Epidermal melanocyte (primary cell): ENCODE results near the gene LCN6.
"Not testable (repeated sequence)": the region's sequence is repeated elsewhere in the genome, so short reads cannot be mapped to it uniquely, and the experiment has no call there.

ENCODE experiments used
- DNase-seq: peaks from one replicate; pipeline ENCODE4 v3.0.0; 2011; ENCODE audit warnings: low spot score; ENCODE audit not compliant: insufficient read length

Gene LCN6

DNA sequence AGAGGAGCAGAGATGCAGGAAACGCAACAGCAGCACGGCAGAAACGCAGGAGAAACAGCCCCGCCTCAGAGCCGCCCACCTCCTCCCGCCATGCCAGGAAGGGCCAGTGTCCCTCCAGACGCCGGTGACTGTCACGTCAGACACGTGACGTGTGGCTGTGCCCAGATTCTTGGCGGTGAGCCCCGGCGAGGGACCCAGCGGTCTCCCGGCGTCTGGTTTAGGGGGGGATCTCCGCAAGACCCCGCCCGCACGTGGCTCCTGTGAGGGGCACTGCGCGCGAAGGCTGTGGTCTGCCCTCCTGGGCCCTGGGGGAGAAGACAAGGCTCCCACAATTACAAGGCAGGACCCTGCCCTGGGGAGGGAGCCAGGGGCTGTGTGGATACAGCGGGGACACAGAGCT is 12.1 kb upstream of the LCN6 start:
- no peak for DNase-seq

GRCh38 chr9:136759436-136760325 is 11.4 kb upstream of the LCN6 start:
- no peak for DNase-seq

DNA sequence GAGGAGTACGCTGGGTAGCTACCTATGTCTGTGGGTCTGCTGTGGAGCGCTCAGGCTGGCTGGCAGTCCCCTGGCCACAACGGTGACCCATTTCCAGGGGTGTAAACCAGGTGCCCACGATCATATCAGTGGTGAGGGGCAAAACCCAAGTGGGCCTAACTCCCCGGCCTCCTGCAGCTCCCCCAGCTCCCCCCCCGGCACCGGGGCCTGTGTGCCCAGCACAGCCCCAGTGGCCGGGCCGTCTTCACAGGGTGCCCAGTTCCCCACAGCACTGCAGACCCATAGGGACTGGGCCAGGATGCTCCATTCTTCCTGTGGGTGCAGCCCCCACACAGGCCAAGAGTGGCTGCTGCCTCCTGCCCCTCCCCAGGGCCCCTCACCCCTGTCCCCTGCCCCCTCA is 10.7 kb upstream of the LCN6 start:
- no peak for DNase-seq

- no peak for DNase-seq
These were observed 9.4 kb upstream of the LCN6 start for GRCh38 chr9:136757751-136758140.

DNA sequence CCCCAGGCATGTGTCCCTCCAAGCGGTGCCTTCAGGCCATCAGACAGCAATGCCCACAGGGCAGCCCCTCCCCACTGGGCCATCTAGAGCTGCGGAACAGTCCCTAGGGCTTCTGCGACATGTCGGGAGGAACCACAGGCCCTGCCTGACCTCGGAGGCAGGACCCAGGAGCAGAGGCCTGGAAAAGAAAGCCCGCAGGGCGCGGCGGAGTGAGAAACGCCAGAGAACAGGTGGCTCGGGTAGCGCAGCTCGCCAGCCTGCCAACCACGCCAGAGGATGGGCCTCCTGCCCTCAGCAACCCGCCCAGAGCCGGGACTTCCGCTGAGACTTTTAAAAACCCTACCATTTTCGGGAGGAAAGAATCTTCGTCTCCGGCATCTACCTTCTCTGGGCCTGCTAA is 9.0 kb upstream of the LCN6 start:
- no peak for DNase-seq

DNA sequence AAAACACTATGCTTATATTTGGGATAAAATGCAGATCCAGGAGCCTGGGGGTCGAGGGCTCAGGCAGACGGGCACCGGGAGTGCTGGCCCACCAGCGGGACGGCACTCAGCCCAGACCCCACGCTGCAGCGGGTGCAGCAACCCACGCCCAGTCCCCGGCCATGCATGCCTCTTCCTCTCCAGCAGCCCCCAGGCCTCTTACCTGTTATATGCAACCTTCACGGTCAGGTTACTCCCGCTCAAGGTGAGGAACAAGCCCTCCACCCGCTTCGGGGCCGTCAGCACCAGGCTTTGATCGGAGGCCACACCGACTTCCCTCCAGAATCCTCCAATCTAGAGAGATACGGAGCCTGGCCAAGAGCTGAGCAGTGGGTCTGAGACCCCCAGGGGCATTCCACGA is 8.5 kb upstream of the LCN6 start:
- DNase-seq, result no peak

DNA sequence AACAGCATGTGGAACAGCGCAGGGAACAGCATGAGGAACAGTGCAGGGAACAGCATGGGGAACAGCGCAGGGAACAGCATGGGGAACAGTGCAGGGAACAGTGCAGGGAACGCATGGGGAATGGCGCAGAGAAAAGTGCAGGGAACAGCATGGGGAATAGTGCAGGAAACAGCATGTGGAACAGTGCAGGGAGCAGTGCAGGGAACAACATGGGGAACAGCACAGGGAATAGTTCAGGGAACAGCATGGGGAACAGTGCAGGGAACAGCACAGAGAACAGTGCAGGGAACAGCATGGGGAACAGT is 7.8 kb upstream of the LCN6 start:
- DNase-seq, result no peak

GRCh38 chr9:136755302-136756133 is 7.2 kb upstream of the LCN6 start:
- not testable (repeated sequence) for DNase-seq

- no peak for DNase-seq
These were observed 6.4 kb upstream of the LCN6 start for GRCh38 chr9:136754626-136755301.

DNA sequence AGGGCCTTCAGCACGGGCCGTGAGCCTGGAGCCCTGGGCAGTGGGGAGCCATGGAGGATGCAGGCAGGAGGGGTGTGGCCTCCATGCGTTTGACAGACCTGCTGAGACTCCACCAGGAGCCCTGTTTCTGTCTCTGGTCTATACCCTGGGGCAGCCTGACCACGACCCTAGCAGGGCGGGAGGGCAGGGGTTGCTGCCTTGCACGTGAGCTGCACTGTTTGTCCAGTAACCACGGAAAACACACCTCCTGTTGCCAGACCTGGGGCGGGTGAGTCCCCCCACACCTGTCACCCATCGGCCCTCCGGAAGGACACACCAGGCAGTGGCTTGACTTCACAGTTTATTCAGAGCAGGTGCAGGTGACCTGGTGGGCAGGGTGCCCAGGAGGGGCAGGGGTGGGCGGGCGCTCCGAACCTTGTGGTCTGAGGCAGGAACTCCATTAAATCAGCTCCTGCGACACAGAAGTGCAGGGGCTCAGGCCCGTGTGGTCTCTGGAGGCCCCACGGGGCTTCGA is 5.8 kb upstream of the LCN6 start:
- DNase-seq, result no peak

GRCh38 chr9:136753371-136754058 is 5.2 kb upstream of the LCN6 start:
- DNase-seq, result no peak

- no peak for DNase-seq
These were observed 3.5 kb upstream of the LCN6 start for GRCh38 chr9:136751814-136752213.

GRCh38 chr9:136751244-136751643 is 2.9 kb upstream of the LCN6 start:
- DNase-seq, result no peak

DNA sequence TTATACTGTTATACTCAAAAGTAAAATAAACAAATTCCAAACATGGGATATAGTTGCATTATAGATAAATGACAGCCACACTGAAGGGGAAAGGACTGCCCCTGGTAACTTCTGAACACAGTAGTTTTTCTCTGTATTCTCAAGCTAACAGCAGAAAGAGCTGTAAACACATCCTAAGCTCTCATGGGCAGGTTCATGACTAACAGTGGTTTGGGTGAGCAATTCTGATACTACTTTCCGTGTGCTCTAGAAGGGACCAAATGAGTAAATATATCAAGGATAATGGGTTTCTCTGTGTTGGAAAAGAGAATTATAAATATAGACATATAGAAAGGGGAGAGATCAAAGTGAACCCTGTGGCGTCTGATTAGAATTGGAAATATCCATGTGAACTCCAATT is 2.2 kb upstream of the LCN6 start:
- no peak for DNase-seq

DNA sequence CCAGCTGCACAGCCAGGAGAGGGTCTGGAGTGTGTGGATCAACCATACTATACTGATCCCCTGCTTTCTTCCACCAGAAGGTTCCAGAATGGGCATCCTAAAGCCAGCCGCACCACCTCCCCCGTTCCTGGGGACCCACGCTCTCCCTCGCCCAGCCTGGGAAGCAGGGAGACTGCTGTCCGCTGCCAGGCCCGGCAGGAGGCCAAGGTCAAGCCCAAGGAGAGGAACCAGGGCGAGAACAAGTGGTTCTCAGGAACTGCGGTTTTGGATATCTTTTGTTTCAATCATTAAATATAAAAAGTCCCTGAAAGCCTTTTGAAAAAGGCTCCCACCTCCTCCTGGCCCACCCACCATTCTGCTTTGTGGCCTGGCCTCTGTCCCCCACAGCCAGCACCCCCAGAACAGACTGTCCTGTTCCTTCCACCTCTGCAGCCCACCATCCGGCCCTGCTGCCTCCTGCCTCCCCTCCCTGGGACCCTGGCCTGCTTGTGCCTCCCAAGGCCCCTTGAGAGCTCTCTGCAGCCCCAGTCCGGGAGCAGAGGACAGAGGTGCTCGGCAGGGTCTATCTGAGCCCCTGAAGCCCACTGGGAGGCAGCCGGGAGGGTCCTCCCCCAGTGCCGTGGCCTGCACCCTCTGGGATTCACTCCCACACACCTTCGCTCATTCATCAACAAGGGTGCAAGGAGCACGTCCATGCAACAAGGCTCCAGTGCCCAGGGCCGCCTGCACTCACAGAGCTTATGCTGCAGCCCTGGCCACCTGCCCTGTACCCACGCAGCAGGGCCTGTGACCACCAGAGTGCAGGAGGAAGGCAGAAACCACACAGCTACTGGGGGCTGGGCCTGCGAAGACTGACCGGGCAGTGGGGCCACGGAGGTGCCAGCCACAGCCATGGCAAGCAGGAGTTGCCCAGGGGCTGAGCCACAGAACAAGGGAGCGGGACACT is 614 bp upstream of the LCN6 start:
- no peak for DNase-seq

DNA sequence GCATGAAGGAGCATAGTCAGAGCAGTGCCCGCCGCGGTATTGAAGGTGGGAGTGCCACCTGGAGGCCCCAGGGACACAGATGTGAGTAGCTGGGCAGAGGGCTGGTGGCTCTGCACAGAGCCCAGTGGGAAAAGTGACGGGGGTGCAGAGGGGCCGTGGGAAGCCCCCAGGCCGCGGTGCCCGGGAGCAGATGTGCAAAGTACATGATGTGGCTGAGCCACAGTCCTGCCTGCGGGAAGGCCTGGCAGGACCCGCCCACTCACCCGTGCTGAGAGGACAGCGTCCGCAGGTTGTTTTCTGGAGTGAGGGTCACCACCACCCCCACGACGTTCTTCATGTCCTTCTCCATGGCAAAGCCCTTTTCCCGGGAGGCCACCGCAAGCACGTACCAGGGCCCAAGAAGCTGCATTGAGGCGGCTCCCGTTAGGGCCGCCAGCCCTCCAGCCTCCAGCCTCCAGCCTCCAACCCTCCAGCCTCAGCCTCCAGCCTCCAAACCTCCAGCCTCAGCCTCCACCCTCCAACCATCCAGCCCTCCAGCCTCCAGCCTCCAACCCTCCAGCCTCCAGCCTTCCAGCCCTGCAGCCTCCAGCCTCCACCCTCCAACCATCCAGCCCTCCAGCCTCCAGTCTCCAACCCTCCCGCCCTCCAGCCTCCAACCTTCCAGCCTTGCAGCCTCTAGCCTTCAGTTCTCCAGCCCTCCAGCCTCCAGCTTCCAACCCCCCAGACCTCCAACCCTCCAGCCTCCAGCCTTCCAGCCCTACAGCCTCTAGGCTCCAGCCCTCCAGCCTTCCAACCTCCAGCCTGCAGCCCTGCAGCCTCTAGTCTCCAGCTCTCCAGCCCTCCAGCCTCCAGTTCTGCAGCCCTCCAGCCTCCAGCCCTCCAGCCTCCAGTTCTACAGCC is 914 bp downstream of the LCN6 start:
- DNase-seq, result no peak

DNA sequence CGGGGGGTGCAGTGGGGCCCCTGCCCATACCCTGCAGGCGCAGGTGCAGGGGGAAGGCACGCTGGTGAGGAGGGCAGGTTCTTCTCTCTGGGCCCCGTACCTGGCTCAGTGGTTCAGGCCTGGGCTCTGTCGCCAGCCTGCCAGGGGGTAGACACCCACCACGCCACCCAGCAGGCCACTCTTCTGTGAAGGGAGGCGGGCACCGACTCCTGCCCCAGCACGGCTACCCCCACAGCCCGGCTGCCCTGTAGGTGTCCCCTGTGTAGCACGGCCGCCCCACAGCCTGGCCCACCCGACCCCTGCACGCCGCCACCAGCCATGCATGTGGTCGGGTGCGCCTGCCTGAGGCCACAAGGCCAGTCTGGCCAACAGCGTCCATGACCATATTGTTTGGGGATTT is 1.7 kb downstream of the LCN6 start:
- no peak for DNase-seq

DNA sequence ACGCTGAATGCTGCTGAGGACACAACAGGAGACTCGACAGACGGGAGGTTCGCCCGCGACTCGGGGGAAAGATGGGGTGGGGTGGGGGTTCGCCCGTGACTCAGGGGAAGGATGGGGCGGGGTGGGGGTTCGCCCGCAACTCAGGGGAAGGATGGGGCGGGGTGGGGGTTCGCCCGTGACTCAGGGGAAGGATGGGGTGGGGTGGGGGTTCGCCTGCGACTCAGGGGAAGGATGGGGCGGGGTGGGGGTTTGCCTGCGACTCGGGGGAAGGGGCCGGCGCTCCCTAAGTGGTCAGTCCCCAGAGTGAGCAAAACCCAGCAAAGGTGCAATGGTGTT is 2.2 kb downstream of the LCN6 start:
- no peak for DNase-seq

DNA sequence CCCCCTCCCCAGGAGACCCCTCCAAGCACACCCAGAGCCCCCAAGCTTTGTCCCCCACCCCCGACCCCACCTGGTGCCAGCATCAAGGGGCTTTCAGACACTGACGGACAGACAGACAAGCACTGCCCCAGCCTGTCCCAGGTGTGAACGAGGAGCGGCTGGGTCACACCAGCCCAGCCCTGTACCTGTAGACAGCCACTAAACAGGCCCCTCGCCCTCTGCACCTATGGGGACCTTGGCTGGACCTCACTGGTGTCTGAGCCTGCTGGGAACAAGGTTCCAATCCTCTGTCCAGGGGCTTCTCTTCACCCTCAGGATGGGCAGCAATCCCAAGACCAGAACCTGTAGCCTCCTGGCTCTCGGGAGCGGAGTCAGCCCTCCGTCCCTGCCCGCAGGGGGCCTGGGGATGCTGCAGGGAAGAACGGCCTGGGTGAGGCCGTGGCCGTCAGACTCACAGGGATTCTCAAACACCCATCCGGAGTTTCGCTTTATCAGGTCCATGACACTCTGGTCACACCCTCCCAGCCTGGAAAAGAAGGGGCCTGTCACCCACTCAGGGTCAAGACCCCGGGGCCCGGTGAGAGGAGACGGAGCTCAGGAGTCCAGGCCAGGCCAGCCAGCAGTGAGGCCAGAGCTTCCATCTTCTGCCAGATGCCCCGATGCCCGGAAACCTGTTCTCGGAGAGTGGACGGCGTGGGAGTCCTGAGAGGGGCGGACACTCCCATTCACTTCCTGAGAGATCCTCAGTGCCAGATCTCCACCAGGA is 2.8 kb downstream of the LCN6 start:
- no peak for DNase-seq
